Measurements from ENCODE around the gene RNASE4.
"Not testable (repeated sequence)": the region's sequence is repeated elsewhere in the genome, so short reads cannot be mapped to it uniquely, and the experiment has no call there.

The RNASE4 gene

DNA sequence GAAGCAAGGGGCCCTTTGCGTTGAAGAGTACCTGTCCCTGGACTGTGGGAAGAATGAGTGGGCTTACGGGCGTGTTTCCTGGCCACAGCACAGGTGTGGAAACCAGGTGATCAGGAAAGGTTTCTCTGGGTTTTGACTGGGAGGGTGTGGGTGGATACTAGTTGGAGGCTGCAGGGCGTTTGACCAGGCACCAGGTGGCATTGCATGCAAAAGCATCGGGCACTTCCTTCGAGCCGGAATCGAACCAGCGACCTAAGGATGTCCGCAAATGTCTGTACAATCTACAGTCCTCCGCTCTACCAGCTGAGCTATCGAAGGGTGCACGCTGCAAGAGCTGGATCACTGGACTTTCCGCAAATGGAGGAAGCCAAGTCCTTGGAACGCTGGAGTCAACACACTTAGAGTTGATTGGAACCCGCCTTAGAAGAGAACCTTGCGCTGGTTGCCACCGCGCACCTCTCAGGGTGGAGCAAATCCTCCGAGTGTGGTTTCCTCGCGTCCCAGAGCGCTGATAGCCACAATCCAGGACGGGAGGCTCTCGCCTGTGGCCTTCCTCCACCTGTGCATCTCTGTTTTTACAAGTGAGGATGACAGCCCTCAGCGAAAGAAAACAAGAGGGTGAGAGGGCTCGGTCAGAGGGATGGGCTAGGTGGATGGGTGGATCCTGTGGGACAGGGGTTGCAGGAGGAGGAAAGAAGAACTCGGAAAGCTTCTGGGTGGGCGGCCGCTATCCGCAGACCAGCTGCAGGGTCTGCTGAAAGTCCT is 21.2 kb upstream of the RNASE4 start:
- no peak for TF ChIP-seq ZFX (IDR thresholded peaks at IDR 0.05)
- TF ChIP-seq, protein P1, sequence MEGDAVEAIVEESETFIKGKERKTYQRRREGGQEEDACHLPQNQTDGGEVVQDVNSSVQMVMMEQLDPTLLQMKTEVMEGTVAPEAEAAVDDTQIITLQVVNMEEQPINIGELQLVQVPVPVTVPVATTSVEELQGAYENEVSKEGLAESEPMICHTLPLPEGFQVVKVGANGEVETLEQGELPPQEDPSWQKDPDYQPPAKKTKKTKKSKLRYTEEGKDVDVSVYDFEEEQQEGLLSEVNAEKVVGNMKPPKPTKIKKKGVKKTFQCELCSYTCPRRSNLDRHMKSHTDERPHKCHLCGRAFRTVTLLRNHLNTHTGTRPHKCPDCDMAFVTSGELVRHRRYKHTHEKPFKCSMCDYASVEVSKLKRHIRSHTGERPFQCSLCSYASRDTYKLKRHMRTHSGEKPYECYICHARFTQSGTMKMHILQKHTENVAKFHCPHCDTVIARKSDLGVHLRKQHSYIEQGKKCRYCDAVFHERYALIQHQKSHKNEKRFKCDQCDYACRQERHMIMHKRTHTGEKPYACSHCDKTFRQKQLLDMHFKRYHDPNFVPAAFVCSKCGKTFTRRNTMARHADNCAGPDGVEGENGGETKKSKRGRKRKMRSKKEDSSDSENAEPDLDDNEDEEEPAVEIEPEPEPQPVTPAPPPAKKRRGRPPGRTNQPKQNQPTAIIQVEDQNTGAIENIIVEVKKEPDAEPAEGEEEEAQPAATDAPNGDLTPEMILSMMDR (conservative IDR thresholded peaks at IDR 0.05), result peak; percentile 56

DNA sequence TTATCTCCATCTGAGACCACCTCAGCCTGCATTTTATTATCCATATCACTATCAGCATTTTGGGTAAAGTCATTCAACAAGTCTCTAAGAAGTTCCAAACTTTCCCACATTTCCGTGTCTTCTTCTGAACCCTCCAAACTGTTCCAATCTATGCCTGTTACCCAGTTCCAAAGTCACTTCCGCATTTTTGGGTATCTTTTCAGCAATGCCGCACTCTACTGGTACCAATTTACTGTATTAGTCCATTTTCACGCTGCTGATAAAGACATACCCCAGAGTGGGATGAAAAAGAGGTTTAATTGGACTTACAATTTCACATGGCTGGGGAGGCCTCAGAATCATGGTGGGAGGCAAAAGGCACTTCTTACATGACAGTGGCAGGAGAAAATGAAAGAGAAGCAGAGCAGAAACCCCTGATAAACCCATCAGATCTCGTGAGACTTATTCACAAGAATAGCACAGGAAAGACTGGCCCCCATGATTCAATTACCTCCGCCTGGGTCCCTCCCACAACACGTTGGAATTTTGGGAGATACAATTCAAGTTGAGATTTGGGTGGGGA is 17.9 kb upstream of the RNASE4 start:
- not testable (repeated sequence) for H3K27ac ChIP-seq

More for the DNA sequence above, 21.2 kb upstream of the RNASE4 start:
- H3K27ac ChIP-seq, result no peak overlapping the region

DNA sequence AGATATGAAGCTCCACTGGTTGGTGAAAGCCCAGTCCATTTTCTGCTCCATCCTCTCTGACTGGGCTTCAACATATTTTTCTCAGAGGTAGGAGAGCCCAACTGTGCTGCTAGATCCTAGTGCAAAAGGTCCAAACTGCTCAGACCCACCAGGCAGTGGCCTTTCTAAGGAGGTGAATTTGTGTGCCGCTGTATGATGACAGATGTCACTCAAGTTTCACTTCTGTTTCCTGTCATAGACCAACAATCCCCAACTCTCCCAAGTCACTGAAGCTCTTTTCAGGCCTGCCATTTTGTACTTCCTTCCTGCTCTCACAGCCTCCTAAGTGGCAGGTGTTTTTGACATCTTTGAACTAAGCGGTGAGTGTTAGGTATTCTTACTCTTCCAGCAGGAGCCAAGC is 16.4 kb upstream of the RNASE4 start:
- no peak overlapping the region for H3K27ac ChIP-seq
- TF ChIP-seq, protein P1 (conservative IDR thresholded peaks at IDR 0.05), result no peak
- no peak for TF ChIP-seq ZFX (IDR thresholded peaks at IDR 0.05)

DNA sequence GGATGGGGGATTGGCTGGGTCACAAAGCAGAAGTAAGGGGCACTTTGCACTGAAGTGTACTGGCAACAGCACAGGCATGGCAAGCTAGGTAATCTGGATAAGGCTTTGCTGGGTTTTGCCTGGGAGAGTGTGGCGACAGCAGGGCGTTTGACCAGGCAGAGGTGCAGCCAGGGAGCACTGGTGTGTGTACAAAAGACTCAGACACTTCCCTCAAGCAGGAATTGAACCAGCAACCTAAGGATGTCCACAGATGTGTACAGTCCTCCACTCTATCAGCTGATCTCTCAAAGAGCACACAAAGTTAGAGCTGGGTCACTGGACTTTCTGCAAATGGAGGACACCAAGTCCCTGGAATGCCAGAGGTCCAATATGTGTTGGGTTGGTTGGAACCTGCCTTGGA is 15.4 kb upstream of the RNASE4 start:
- no peak for TF ChIP-seq ZFX (IDR thresholded peaks at IDR 0.05)
- TF ChIP-seq, protein P1 (conservative IDR thresholded peaks at IDR 0.05), result no peak
- H3K27ac ChIP-seq, result no peak overlapping the region

DNA sequence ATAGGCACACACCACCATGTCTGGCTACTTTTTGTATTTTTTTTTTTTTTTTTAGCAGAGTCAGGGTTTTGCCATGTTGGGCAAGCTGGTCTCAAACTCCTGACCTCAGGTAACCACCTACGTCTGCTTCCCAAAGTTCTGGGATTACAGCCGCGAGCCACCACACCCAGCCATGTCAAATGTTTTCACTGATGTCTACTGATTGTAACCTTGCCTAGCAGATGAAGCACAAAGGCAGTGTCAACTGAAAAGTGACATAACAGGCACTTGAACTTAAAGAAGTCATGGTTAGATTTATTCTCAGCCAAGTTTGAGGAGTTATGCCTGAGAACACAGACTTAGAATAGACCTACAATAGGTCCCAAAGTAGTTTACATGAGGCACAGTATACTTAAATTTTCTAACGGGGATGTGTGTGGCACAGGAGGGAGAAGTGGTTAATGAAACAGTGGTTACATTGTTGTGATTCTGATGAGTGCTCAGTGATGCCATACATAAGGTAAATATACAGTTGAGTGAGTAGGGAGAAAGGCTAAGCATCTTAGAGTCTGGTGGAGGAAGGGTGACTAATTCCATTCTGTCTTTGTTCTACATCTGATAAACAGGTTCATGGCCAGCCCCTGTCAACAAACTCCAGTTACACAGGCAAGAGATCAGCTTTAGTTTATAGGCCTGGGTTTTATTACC is 12.6 kb upstream of the RNASE4 start:
- TF ChIP-seq, protein P1 (conservative IDR thresholded peaks at IDR 0.05), result no peak
- no peak for TF ChIP-seq ZFX (IDR thresholded peaks at IDR 0.05)
- no peak overlapping the region for H3K27ac ChIP-seq

DNA sequence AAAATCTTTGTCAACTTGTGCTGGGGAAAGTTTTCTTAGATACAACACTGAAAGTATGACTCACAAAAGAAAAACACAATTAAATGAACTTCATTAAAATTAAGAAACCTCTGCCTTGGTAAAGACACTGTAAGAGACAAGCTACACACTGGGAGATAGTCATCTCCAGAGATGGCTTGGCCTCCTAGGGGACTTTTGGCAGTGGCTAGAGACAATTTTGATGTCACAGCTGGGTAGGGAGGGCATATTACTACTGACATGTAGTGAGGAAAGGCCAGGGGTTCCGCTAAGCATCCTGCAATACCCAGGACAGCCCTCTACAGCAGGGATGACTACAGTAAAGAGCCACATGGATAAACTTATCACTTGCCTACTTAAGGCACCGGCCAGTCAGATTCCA is 8.7 kb upstream of the RNASE4 start:
- TF ChIP-seq, protein P1 (conservative IDR thresholded peaks at IDR 0.05), result no peak
- no peak for TF ChIP-seq ZFX (IDR thresholded peaks at IDR 0.05)
- H3K27ac ChIP-seq, result no peak overlapping the region

DNA sequence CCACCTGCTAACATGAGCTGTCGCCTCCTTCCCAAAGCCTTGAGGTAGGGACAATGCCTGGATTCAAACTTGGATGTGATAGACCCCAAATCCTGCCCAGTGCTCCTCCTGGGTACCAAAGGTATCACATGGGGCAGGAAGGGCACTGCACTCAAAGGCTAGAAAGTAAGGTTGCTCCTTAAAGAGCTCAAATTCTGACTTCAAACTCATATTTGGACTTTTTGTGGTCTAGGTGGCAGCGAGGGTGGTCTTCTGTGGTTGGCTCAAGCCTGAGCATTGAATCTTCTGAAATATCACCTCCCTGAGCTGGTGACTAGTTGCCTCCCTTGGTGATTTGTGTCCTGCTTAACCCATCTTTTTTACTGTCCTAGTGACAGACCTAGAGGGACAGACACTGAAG is 8.3 kb upstream of the RNASE4 start:
- no peak for TF ChIP-seq ZFX (IDR thresholded peaks at IDR 0.05)
- TF ChIP-seq, protein P1 (conservative IDR thresholded peaks at IDR 0.05), result no peak
- H3K27ac ChIP-seq, result no peak overlapping the region
